HL-60 (cell line): ENCODE results near the gene PCBP4.
A peak's percentile ranks its signal among the peaks of the same experiment; 100 is the strongest.

Experiments
- DNase-seq, 2 experiments: peaks; one replicate each; pipeline ENCODE4 v3.0.0-alpha.2; 2010 to 2020; ENCODE audit warnings: low read depth in 1 of 2, low spot score in 1 of 2
- H3K27ac ChIP-seq: fragments of 250-450 bp; sonication (Bioruptor Pico); replicated peaks from 2 replicates; pipeline ENCODE4 v1.5.1; 2020; ENCODE audit warnings: mild to moderate bottlenecking, moderate library complexity
- H3K27me3 ChIP-seq: fragments of 250-450 bp; sonication (Bioruptor Pico); 2 replicates; pipeline ENCODE4 v1.5.1; 2021; ENCODE audit warnings: mild to moderate bottlenecking, moderate library complexity; ENCODE audit not compliant: insufficient read depth, poor library complexity, severe bottlenecking
- H3K4me3 ChIP-seq: replicated peaks from 2 replicates; pipeline ENCODE4 v1.5.1; 2011; ENCODE audit warnings: mild to moderate bottlenecking, control low read depth, low read length; ENCODE audit not compliant: insufficient read depth
- GABPA ChIP-seq: IDR thresholded peaks from 2 replicates; pipeline ENCODE4 v1.6.1; 2012; ENCODE audit warnings: low read depth
- POLR2AphosphoS5 ChIP-seq: IDR thresholded peaks from 2 replicates; pipeline ENCODE4 v1.6.1; 2012; ENCODE audit warnings: low read depth
- SPI1 ChIP-seq: IDR thresholded peaks from 2 replicates; pipeline ENCODE4 v1.6.1; 2012; ENCODE audit warnings: low read depth, mild to moderate bottlenecking, borderline replicate concordance
- TF ChIP-seq, protein P1 (sequence below): IDR thresholded peaks from 2 replicates; pipeline ENCODE4 v1.6.1; 2012; ENCODE audit warnings: low read depth; ENCODE audit not compliant: insufficient replicate concordance
- TF ChIP-seq, protein P2 (sequence below): IDR thresholded peaks from one replicate; pipeline ENCODE4 v1.5.1; 2011; ENCODE audit warnings: low read length, control low read depth, inconsistent platforms; ENCODE audit not compliant: insufficient read depth

The PCBP4 gene

DNA sequence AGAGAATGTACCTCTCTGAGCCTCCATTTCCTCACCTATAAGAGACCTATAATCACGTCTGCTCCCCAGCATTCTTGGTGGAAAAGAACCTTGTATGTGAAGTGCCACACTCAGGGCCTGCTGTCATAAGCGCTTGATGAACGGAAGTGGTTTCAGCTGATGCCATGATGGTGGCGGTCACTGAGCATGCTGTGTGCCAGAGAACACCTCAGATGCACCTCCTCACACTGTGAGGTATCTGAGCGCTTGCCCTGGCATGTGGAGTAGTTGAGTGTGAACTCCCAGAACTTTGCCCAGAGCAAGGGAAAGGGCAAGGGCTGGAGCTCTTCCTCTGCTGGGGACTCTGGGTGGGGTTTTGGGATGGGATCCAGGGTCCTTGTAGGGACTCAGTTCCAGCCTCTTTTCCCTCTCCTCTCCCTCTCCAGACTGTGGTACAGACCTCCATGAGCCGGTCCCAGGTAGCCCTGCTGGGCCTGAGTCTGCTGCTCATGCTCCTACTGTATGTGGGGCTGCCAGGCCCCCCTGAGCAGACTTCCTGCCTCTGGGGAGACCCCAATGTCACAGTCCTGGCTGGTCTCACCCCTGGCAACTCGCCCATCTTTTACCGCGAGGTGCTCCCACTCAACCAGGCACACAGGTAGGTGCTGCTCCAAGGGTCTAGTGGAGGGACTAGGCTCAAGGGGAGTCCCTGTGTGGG is 10.3 kb upstream of the PCBP4 start:
- no peak overlapping the region for H3K27ac ChIP-seq
- no peak overlapping the region for H3K4me3 ChIP-seq
- DNase-seq, result no peak
- TF ChIP-seq, protein P1, sequence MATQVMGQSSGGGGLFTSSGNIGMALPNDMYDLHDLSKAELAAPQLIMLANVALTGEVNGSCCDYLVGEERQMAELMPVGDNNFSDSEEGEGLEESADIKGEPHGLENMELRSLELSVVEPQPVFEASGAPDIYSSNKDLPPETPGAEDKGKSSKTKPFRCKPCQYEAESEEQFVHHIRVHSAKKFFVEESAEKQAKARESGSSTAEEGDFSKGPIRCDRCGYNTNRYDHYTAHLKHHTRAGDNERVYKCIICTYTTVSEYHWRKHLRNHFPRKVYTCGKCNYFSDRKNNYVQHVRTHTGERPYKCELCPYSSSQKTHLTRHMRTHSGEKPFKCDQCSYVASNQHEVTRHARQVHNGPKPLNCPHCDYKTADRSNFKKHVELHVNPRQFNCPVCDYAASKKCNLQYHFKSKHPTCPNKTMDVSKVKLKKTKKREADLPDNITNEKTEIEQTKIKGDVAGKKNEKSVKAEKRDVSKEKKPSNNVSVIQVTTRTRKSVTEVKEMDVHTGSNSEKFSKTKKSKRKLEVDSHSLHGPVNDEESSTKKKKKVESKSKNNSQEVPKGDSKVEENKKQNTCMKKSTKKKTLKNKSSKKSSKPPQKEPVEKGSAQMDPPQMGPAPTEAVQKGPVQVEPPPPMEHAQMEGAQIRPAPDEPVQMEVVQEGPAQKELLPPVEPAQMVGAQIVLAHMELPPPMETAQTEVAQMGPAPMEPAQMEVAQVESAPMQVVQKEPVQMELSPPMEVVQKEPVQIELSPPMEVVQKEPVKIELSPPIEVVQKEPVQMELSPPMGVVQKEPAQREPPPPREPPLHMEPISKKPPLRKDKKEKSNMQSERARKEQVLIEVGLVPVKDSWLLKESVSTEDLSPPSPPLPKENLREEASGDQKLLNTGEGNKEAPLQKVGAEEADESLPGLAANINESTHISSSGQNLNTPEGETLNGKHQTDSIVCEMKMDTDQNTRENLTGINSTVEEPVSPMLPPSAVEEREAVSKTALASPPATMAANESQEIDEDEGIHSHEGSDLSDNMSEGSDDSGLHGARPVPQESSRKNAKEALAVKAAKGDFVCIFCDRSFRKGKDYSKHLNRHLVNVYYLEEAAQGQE, result no peak
- no peak for TF ChIP-seq SPI1
- TF ChIP-seq GABPA, result no peak
- TF ChIP-seq POLR2AphosphoS5, result no peak
- TF ChIP-seq, protein P2, sequence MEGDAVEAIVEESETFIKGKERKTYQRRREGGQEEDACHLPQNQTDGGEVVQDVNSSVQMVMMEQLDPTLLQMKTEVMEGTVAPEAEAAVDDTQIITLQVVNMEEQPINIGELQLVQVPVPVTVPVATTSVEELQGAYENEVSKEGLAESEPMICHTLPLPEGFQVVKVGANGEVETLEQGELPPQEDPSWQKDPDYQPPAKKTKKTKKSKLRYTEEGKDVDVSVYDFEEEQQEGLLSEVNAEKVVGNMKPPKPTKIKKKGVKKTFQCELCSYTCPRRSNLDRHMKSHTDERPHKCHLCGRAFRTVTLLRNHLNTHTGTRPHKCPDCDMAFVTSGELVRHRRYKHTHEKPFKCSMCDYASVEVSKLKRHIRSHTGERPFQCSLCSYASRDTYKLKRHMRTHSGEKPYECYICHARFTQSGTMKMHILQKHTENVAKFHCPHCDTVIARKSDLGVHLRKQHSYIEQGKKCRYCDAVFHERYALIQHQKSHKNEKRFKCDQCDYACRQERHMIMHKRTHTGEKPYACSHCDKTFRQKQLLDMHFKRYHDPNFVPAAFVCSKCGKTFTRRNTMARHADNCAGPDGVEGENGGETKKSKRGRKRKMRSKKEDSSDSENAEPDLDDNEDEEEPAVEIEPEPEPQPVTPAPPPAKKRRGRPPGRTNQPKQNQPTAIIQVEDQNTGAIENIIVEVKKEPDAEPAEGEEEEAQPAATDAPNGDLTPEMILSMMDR, result no peak
- H3K27me3 ChIP-seq, result no peaks in the 10 kb centered on the region

DNA sequence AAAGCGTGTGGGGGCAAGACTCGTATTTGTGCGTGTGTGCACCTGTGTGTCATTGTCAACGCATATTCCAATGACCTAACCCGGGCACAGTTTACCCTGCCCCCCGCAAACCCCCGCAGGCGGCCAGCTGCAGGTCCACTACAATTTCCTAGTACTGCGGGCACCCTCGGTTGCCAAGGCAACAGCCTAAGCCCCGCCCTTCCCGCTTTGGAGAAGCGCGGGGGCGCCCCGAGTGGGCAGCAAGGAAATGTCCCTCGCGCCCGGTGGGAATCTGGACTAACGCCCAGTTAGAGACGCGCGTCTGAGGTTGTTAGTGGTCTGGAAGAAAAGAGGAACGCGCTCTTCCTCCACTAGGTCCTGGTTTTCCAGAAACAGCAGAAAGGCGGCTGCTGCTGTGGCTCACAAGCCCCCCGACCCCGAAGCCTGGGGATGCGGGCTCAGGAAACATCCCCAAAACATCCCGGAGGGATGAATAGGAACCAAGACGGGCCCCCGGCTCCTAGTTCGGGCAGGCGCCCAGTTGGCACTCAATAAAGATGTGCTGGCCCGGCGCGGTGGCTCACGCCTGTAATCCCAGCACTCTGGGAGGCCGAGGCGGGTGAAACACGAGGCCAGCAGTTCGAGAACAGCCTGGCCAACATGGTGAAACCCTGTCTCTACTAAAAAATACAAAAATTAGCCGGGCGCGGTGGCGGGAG is 8.7 kb upstream of the PCBP4 start:
- peak; percentile 37; the same call in 1 of the 2 replicates for TF ChIP-seq SPI1
- TF ChIP-seq, protein P2, result no peak

DNA sequence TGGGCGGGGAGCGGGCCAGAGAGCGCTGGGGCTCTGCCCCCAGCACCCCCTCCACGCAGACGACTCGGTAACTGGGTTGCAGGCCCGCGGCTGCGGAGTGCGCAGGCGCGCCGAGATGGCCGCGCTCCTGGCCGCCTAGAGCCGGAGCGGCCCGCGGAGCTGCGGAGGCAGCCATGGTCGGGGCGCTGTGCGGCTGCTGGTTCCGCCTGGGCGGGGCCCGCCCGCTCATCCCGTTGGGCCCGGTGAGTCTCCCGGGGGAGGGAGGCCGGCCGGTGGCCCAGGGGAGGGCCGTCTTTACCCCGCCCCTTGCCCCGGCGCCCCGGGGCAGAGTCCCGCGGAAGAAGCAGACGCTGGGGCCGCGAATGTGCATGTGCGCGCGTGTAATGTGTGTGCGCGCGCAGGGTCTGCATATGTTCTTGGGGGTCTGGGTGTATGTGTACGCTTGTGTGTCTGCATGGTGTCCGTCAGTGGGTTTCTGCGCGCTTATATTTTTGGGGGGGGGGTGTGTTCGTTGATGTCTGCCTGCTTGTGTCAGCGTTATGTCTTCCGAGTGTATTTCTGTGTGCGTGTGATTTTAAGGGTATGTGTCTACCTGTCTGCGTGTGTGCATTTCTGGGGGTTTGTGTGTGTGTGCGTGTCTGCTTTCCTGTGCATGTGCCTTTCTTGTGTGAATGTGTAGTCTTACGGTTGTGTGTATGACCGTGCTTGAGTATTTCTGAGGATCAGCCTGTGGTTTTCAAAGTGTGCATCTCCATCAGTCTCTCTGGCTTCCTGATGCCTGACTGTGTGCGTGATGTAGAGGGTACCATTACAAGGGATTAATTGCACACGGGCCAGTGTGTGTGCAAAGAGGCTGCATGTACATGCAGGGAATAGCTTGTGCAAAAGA is 8.0 kb upstream of the PCBP4 start, which contains the start of gene ABHD14A:
Gene ABHD14A, plus strand, starts transcription at position 102 of the 889 bp plus-strand sequence. Its CDS starts 72 bp downstream, at position 174.
- no peaks in the 10 kb centered on the region for H3K27me3 ChIP-seq
- TF ChIP-seq POLR2AphosphoS5, result peak; percentile 44
- TF ChIP-seq, protein P1, result no peak
- TF ChIP-seq SPI1, result no peak
- no peak for TF ChIP-seq GABPA
- TF ChIP-seq, protein P2, result no peak
- DNase-seq, result peak; percentile 59 to 79
- H3K27ac ChIP-seq, result peak within 1 kb of the TSS; percentile 82
- peak within 1 kb of the TSS; percentile 81 for H3K4me3 ChIP-seq

More for the DNA sequence above, 8.7 kb upstream of the PCBP4 start:
- Histone ChIP-seq H3K27me3 (no peaks in the 10 kb centered on the region), H3K4me3 (no peak overlapping the region), H3K27ac (no peak overlapping the region)
- DNase-seq, result peak in 1 of 2 experiments; percentile 46
